NK-92 treated with Interleukin-12 subunit alpha and Interleukin-12 subunit beta, amount 100 ng/mL, for 24 hours (cell line): Measurements from ENCODE around the gene DENND1A.
A peak's percentile ranks its signal among the peaks of the same experiment; 100 is the strongest.

Experiments used
- DNase-seq: peaks from one replicate; lab custom pipeline; 2025; lab: John Stamatoyannopoulos, UW

DENND1A gene

GRCh38 chr9:123358181-123358905, 571.6 kb downstream of the DENND1A start:
- no peak for DNase-seq

GRCh38 chr9:123357743-123358059, 572.2 kb downstream of the DENND1A start:
- DNase-seq, result no peak

GRCh38 chr9:123356851-123357742, 572.8 kb downstream of the DENND1A start:
- DNase-seq, result no peak

GRCh38 chr9:123355761-123356431, 574.0 kb downstream of the DENND1A start, which contains the start of gene CRB2:
TSS of gene CRB2 (plus strand) at chr9:123356197. CDS start at chr9:123356261, 64 bp downstream.
- DNase-seq, result no peak

GRCh38 chr9:123354806-123355508, 575.0 kb downstream of the DENND1A start:
- DNase-seq, result no peak

- DNase-seq, result peak; percentile 10
These were observed 575.8 kb downstream of the DENND1A start for GRCh38 chr9:123353984-123354591.

GRCh38 chr9:123353041-123353440, 576.9 kb downstream of the DENND1A start:
- DNase-seq, result no peak

- DNase-seq, result no peak
These were observed 579.2 kb downstream of the DENND1A start for GRCh38 chr9:123350590-123351310.

GRCh38 chr9:123349691-123350480, 580.0 kb downstream of the DENND1A start:
- peak; percentile 13 for DNase-seq

- no peak for DNase-seq
These were observed 580.9 kb downstream of the DENND1A start for GRCh38 chr9:123349033-123349432.

- DNase-seq, result no peak
These were observed 581.5 kb downstream of the DENND1A start for GRCh38 chr9:123348317-123348992.

GRCh38 chr9:123347289-123348060, 582.5 kb downstream of the DENND1A start:
- no peak for DNase-seq

GRCh38 chr9:123346826-123347225, 583.1 kb downstream of the DENND1A start:
- DNase-seq, result no peak

- DNase-seq, result no peak
These were observed 583.9 kb downstream of the DENND1A start for GRCh38 chr9:123346026-123346425.

- DNase-seq, result no peak
These were observed 584.4 kb downstream of the DENND1A start for GRCh38 chr9:123345567-123345955.

- DNase-seq, result no peak
These were observed 585.6 kb downstream of the DENND1A start for GRCh38 chr9:123344192-123344949.

GRCh38 chr9:123343443-123344191, 586.3 kb downstream of the DENND1A start:
- DNase-seq, result no peak
